Stimulated activated CD4-positive, alpha-beta T cell treated with anti-CD3 and anti-CD28 coated beads, Interleukin-1b, Interleukin-23, amount 100 ng/mL, for 4 hours (primary cell): ENCODE data around the gene ARHGEF12.

Source experiments
- DNase-seq, 2 donors: peaks; one replicate each; pipeline ENCODE4 v3.0.0-alpha.2; 2020; ENCODE audit warnings: low read depth in 2 of 2

Gene ARHGEF12

GRCh38 chr11:120385655-120386054, 49.4 kb downstream of the ARHGEF12 start:
- DNase-seq, result no peak

- DNase-seq, result no peak
These were observed 50.1 kb downstream of the ARHGEF12 start for GRCh38 chr11:120386318-120386717.

GRCh38 chr11:120386774-120387371, 50.7 kb downstream of the ARHGEF12 start:
- DNase-seq, result no peak

- DNase-seq, result no peak
These were observed 52.0 kb downstream of the ARHGEF12 start for GRCh38 chr11:120388261-120388660.

- no peak for DNase-seq
These were observed 53.7 kb downstream of the ARHGEF12 start for GRCh38 chr11:120389693-120390584.

- DNase-seq, result no peak
These were observed 54.3 kb downstream of the ARHGEF12 start for GRCh38 chr11:120390585-120390922.

GRCh38 chr11:120391292-120391691, 55.1 kb downstream of the ARHGEF12 start:
- no peak for DNase-seq

GRCh38 chr11:120391854-120392253, 55.6 kb downstream of the ARHGEF12 start:
- DNase-seq, result no peak

- no peak for DNase-seq
These were observed 56.1 kb downstream of the ARHGEF12 start for GRCh38 chr11:120392314-120392713.

GRCh38 chr11:120392793-120393192, 56.6 kb downstream of the ARHGEF12 start:
- DNase-seq, result no peak

- DNase-seq, result no peak
These were observed 57.9 kb downstream of the ARHGEF12 start for GRCh38 chr11:120394119-120394518.

- no peak for DNase-seq
These were observed 59.6 kb downstream of the ARHGEF12 start for GRCh38 chr11:120395778-120396177.

GRCh38 chr11:120398132-120398531, 61.9 kb downstream of the ARHGEF12 start:
- DNase-seq, result no peak

- DNase-seq, result no peak
These were observed 63.1 kb downstream of the ARHGEF12 start for GRCh38 chr11:120399307-120399706.

GRCh38 chr11:120400564-120401364, 64.6 kb downstream of the ARHGEF12 start:
- no peak for DNase-seq

- no peak for DNase-seq
These were observed 65.3 kb downstream of the ARHGEF12 start for GRCh38 chr11:120401506-120401905.

- DNase-seq, result no peak
These were observed 67.8 kb downstream of the ARHGEF12 start for GRCh38 chr11:120403966-120404365.

GRCh38 chr11:120404495-120404894, 68.3 kb downstream of the ARHGEF12 start:
- no peak for DNase-seq

- no peak for DNase-seq
These were observed 73.4 kb downstream of the ARHGEF12 start for GRCh38 chr11:120409655-120410054.

GRCh38 chr11:120410622-120411380, 74.6 kb downstream of the ARHGEF12 start:
- DNase-seq, result no peak

GRCh38 chr11:120413480-120413879, 77.3 kb downstream of the ARHGEF12 start:
- DNase-seq, result no peak

GRCh38 chr11:120420572-120420971, 84.4 kb downstream of the ARHGEF12 start:
- DNase-seq, result no peak
